ENCODE measurements around the gene SLC66A1. TPM values are rescaled to one million over a fixed set of nuclear protein-coding genes. Genes with fewer than 3 reads are reported as not detected.
A peak's percentile ranks its signal among the peaks of the same experiment; 100 is the strongest.

The SLC66A1 gene
- total RNA-seq, 1 donor from 2014 or later, result 11.1 TPM

DNA sequence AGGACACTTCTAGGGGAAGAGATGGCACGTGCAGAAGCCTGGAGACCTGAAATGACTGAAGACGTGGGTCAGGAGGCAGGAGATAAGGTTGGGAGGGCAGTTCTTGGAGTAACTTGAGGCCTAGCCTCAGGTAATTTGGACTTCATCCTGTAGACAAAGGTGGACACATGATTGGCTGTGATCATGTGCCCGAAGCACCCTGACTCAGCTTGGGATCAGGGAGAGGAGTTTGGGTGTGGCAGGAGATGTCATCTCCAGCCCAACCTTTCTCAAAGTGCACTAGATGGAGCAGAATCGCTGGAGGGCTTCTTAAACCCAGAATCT is 1.5 kb downstream of the SLC66A1 start:
- Histone ChIP-seq H3K27ac (no peak overlapping the region), H3K4me1 (peaks cover 0 to 13% of the 10 kb centered on the region in 2 donors), H3K27me3 (no peaks in the 10 kb centered on the region), H3K4me3 (peak overlapping the region in 1 of 2 donors; percentile 71), H3K9me3 (no peaks in the 10 kb centered on the region), H3K36me3 (peaks cover 0 to 6% of the 10 kb centered on the region in 2 donors)
- TF ChIP-seq, protein P1, sequence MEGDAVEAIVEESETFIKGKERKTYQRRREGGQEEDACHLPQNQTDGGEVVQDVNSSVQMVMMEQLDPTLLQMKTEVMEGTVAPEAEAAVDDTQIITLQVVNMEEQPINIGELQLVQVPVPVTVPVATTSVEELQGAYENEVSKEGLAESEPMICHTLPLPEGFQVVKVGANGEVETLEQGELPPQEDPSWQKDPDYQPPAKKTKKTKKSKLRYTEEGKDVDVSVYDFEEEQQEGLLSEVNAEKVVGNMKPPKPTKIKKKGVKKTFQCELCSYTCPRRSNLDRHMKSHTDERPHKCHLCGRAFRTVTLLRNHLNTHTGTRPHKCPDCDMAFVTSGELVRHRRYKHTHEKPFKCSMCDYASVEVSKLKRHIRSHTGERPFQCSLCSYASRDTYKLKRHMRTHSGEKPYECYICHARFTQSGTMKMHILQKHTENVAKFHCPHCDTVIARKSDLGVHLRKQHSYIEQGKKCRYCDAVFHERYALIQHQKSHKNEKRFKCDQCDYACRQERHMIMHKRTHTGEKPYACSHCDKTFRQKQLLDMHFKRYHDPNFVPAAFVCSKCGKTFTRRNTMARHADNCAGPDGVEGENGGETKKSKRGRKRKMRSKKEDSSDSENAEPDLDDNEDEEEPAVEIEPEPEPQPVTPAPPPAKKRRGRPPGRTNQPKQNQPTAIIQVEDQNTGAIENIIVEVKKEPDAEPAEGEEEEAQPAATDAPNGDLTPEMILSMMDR (IDR thresholded peaks at IDR 0.05), result no peak
- DNase-seq (ENCODE audit: low spot score in 2 of 2), result no peak
- intact Hi-C loops (cut with DNase I), result loop anchor here (2.0 to 10.0 kb wide), 4 partner anchors 75 to 389 kb away; partner anchors contain the start of gene NBL1

DNA sequence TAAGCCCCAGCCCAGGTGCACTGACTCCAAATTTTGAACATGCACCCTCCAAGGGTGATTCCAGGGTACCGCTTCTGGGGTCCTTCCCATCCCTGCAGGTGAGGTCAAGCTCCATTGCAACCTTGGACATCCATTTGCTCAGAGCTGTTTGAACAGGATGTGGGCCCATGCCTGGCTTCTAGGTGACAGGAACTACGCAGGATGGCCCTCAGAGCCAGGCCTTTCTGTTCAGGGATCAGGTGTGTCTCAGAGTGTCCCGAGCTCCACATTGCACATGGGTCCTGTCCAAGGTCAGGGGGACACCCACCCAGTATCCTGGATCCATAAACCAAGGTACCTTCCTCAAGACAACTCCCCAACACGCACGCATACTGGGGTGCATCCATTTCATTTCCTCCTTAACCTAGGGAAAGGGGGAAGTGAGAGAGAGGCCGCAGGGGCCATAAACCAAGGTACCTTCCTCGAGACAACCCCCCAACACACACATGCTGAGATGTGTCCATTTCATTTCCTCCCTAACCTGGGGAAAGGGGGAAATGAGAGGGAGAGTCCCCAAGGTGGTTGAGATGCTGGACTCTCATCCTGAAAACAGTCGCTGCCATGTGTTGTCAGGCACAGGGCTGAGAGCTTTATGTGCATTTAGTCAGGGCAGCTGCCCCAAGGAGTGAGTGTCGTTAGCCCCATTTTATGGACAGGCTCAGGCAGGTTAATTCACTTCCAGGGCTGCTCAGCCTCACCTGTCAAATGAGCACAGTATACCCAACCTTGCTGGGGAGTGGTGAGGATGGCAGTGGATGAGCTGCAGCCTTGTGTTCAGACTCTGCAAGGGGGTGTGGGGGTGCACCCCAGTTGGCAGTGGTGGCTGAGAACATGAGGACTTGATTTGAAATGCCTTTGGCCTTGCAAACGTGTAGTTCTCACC is 2.1 kb downstream of the SLC66A1 start:
- H3K27ac ChIP-seq, result no peak overlapping the region
- TF ChIP-seq, protein P1 (IDR thresholded peaks at IDR 0.05), result no peak
- no peaks in the 10 kb centered on the region for H3K9me3 ChIP-seq
- no peaks in the 10 kb centered on the region for H3K27me3 ChIP-seq
- H3K4me1 ChIP-seq, result peaks cover 0 to 13% of the 10 kb centered on the region in 2 donors
- intact Hi-C loops (cut with DNase I), result loop anchor here (2.0 to 10.0 kb wide), 4 partner anchors 75 to 389 kb away; partner anchors contain the start of gene NBL1
- H3K4me3 ChIP-seq, result no peak overlapping the region
- DNase-seq (ENCODE audit: low spot score in 2 of 2), result no peak
- H3K36me3 ChIP-seq, result peaks cover 0 to 7% of the 10 kb centered on the region in 2 donors

DNA sequence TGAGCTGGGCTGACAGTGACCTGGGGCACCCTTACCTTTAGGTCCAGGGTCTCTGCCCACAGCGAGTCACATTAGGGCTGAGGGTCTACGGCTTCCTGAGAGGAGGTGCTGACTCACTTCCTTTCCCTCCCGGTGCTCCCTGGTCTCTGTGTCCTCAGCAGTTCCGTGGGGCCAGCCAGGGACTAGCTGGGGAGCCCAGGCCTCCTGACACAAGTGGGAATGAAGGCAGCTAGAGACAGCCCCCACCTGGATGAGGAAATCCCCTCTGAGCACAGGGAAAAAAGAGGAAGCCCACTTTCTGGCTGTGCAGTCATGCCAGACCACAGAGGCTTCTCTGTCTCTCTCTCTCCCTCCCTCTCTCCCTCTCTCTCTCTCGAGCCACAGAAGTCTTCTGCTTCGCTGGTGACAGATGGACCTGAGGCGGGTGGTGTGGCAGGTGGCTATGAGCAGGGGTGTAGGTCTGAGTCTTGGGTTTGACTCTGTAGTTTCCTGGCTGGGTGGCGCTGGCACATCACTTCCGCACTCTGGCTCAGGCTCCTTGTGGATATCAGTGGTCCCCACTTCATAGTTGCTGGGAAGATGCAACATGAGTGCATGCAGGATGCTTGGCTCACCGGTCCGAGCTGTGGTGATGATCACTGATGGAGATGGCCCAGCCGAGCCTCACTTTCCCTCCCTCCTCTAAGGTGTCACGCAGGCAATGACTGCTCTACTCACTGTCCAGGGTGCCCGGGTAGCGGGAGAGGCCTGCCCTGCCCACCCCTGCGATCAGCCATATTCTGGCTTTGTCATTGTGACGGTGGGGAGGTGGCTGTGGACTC is 3.5 kb downstream of the SLC66A1 start:
- no peak for DNase-seq (ENCODE audit: low spot score in 2 of 2)
- Histone ChIP-seq H3K4me1 (peaks cover 0 to 13% of the 10 kb centered on the region in 2 donors), H3K36me3 (peaks cover 0 to 7% of the 10 kb centered on the region in 2 donors), H3K27me3 (no peaks in the 10 kb centered on the region), H3K9me3 (no peaks in the 10 kb centered on the region), H3K4me3 (no peak overlapping the region), H3K27ac (no peak overlapping the region)
- intact Hi-C loops (cut with DNase I), result loop anchor here (10.0 kb wide), 1 partner anchor 391 kb away; no protein-coding TSS in a partner anchor
- TF ChIP-seq, protein P1 (IDR thresholded peaks at IDR 0.05), result no peak

DNA sequence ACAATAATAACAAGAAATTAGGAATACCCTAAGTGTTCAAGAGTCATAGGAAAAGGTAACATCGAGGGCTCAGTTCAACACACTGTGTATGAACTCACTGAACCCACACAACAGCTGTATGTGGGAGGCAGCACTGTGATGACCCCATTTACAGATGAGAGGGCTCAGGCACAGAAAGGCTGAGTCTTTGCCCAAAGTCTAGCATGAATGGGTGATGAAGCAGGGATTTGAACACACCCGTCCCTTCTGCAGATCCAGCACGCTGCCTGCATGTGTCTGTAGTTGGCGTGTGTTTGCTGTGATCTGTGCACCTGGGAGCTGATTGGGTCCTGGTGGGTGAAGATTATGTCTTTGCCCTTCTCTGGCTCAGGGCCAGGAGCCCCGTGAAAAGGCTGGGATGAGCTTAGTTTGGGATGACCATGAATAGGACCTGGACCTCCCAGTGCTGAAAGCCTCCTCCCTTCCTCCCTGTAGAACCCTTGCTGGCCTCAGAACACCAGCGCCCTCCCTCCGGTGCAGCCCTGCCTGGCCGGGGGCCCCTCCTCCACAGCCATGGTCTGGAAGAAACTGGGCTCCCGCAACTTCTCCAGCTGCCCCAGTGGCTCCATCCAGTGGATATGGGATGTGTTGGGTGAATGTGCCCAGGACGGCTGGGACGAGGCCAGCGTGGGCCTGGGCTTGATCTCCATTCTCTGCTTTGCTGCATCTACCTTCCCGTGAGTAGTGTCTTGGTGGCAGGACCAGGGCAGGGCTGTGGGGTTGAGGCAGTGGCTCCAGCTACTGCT is 5.2 kb downstream of the SLC66A1 start:
- intact Hi-C loops (cut with DNase I), result loop anchor here (10.0 kb wide), 1 partner anchor 393 kb away; no protein-coding TSS in a partner anchor
- Histone ChIP-seq H3K9me3 (no peaks in the 10 kb centered on the region), H3K27ac (no peak overlapping the region), H3K36me3 (peaks cover 0 to 7% of the 10 kb centered on the region in 2 donors), H3K4me1 (peaks cover 0 to 5% of the 10 kb centered on the region in 2 donors), H3K4me3 (no peak overlapping the region), H3K27me3 (no peaks in the 10 kb centered on the region)
- TF ChIP-seq, protein P1 (IDR thresholded peaks at IDR 0.05), result no peak
- DNase-seq (ENCODE audit: low spot score in 2 of 2), result no peak

DNA sequence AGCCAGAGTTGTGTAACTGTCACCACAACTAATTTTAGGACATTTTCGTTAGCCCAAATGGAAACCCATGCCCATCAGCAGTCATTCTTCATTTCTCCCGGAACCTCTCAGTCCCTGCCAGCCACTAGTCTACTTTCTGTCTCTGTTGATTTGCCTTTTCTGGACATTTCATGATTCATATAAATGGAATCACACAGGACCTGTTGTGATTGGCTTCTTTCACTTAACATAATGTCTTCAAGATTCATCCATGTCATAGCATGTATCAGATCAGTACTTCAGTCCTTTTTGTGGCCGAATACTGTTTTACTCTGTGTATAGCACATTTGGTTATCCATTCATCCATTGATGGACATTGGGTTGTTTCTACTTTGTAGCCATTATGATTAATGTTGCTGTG is 7.1 kb downstream of the SLC66A1 start:
- Histone ChIP-seq H3K4me1 (no peaks in the 10 kb centered on the region), H3K36me3 (peaks cover 5 to 14% of the 10 kb centered on the region in 2 donors), H3K9me3 (no peaks in the 10 kb centered on the region), H3K27me3 (no peaks in the 10 kb centered on the region), H3K27ac (no peak overlapping the region), H3K4me3 (no peak overlapping the region)
- TF ChIP-seq, protein P1 (IDR thresholded peaks at IDR 0.05), result no peak
- no peak for DNase-seq (ENCODE audit: low spot score in 2 of 2)
- intact Hi-C loops (cut with DNase I), result loop anchor here (10.0 kb wide), 1 partner anchor 394 kb away; no protein-coding TSS in a partner anchor
